HG03280 (cell line): ENCODE data around the gene ZNF23.

Experiments
- ATAC-seq: cut with Tn5 transposase; IDR thresholded peaks from one replicate; pipeline ENCODE4 v1.9.1; 2021; ENCODE audit warnings: mild to moderate bottlenecking, moderate library complexity; ENCODE audit not compliant: unreplicated experiment

Gene ZNF23

DNA sequence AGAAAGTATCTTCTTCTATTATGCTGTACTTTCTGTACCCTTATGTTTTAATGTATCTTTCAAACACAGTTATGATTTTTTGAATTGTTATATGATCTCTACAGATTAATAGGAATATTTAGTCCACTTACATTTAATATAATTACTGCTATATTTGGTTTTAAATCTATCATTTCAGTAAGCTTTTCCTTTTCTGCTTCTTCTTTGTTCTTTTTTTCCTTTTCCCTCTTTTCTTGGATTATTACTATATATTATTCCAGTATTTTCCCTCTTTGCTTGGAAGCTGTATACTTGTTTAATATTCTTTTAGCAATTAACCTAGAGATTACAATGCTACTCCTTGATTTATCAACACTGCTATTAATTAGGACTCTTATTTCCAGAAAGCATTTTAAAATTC lies 33.7 kb downstream of the ZNF23 start:
- ATAC-seq: no peak

DNA sequence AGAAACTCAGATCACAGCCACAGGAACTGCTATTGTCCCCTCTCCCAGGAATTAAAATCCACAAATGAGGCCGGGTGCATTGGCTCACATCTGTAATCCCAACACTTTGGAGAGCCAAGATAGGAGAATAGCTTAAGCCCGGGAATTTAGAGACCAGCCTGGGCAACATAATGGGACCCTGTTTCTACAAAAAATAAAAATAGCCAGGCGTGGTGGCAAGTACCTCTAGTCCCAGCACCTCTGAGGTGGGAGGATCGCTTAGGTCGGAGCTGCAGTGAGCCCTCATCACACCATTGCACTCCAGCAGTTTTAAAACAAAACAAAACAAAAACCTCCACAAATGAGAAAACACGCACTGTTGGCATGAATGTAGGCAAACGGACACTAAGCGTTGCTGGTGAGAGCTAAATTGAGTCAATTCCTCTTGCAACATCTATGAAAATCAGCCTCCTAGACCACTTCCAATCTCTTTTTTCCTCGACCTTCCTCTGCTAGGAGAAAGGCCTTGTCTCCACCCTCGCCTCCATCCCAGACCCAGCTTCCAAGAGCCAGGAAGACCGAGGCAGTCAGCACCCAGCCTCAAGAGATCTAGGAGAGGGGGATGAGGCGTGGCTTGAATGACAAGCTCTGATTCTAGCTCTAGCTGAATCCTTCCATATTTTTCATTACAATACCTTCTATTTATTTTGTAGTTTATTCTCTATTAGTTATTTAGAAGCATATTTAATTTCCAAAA lies 35.0 kb downstream of the ZNF23 start:
- no peak for ATAC-seq

DNA sequence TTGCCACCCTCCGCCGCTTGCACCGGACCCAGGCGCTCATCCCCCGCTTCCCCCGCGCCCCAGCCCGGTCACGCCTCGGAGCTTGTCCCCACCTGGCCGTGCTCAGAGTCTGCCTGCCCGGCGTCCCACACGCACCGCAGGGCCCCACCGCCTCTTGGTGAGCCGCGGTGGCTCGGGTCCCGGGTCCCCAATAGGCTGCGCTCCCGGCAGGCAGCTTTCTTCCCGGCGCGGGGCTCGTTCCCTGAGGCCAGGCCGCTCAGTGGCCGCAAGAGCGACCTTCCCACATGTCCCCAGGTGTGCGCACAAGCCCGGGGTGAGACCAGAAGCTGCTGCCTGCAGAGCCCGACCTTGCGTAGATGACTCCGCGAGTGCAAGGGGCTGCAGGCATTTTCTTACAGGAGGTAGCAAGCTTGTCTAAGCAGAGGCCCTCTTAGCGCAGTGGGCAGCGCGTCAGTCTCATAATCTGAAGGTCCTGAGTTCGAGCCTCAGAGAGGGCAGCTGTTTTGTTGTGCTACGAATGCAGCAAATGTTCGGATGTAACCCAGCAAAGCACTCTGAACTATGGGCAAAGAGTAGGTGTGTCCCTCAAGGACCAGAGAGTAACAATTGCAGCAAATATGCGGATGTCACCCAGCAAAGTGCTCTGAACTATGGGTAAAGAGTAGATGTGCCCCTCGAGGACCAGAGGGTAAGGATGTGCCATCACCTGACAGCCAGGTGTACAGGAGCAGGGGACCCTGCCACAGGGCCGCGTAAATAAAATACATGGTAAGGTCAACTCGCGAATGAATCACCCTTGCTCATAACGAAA lies 35.8 kb downstream of the ZNF23 start:
- ATAC-seq: peak; percentile 42

DNA sequence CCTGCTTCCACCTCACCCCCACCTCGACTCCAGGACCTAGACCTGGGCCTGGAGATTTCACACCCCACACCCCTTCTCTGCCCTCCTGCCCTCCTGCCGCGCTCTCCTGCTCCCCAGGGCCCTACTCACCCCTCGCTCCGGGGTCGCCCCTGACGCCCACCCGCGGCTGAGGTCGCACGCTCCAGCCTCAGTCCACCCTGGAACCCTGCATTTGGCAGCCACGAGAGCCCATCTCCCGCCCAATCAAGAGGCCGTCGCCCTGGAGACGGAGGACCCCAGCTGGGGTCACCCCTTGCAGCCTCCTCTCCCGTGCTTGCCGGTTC lies 36.3 kb downstream of the ZNF23 start:
- ATAC-seq: no peak

DNA sequence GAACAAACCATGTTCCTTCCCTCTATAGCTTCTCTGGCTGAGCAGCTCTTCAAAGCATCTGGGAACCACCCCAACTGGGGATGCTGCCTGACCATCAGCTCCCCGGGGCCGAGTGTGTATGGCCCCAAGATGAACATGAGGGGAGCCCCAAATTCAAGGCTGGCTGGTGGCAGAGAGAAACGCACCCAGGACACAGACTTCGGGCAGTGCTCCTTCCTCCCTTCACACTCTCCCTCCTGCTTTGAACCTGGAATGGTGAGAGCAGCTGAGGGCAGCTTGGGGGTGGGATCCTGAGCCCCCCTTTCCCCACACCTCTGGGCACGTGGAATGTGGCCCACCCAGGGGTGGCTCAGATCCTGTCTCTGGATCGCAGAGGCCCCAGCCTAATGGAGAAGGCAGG lies 37.4 kb downstream of the ZNF23 start:
- no peak for ATAC-seq

DNA sequence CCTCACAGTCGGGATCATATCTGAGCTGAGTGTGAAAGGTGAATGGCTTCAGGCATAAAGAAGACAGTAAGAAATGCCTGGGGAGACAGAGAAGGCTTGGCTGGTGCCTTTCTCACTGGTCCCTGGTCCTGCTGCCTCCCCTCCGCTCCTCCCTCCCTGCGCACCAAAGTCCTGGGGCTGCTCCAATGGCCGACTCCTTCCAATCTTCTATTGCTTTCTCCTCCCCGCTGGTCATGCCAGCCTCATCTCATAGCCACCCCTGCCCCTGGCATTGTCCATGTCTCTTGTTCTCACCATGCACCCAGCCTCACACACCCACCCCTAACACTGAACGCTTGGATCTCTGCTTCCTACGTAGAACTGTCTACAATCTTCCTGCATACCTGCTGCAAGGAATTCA lies 38.2 kb downstream of the ZNF23 start:
- ATAC-seq: no peak

DNA sequence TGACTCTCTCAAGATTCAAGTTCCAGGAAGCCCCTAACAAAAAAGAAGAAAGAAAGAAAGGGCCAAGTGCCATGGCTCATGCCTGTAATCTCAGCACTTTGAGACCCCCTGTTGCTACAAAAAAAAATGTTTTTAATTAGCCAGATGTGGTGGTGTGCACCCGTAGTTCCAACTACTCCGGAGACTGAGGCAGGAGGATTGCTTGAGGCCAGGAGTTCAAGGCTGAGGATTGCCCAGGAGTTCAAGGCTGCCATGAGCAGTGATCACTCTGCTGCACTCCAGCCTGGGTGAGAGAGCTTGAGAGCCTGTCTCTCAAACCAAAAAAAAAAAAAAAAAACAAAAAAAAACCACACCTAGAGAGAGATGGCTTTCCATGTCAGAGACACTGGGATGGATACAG lies 39.0 kb downstream of the ZNF23 start:
- no peak for ATAC-seq

DNA sequence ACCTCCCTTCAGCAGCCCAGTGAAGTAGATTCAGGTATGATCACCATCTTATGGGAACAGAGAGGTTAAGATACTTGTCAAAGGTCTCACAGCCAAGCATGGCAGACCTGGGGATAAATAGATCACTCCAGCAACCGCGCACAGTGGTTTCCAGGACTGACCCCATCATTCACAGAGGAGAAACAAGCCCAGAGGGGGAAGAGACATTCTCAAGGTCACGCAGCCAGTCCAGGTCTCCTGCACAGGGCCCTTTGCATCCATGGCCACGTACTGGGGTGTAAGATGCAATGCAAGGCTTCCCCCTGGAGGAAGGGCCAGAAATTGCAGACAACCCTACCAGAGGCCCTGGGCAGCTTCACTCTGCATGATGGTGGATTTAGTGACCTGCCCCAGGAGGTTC lies 40.1 kb downstream of the ZNF23 start:
- ATAC-seq: no peak

DNA sequence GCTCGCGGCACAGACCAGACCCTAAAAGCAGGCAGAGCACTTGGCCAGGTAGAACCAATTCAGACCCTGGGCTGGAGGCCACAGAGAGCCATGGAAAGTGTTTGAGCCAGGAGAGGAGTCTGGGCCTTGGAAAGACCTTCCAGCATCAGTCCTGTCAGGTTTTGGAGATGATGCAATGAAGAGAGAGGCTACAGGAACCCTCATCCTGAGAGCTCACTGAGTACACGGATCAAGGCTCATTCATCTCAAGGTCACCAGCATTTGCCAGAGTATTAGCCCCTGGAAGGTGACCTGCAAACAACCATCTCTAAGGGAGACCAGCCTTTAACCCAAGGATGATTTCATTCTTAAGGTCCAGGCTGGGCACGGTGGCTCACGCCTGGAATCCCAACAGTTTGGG lies 48.0 kb downstream of the ZNF23 start:
- no peak for ATAC-seq

DNA sequence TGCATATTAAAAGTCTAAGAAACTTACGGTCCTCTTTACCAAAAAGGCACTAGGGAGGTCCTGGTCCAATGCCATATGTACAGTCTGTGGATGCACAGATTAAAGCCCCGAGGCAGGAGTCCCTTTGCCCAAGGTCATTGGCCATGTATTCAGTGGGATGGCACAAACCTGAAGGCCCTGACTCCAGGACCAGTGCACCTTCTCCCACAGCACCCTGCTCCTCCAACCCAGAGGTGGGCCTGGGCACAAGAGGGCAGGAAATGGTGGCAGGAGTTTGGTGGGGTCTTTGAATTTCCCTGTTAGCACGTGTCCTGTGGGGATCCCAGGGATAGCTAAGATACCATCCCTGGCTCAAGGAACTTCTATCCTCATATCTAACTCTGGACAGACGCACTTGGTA lies 48.7 kb downstream of the ZNF23 start:
- ATAC-seq: no peak

DNA sequence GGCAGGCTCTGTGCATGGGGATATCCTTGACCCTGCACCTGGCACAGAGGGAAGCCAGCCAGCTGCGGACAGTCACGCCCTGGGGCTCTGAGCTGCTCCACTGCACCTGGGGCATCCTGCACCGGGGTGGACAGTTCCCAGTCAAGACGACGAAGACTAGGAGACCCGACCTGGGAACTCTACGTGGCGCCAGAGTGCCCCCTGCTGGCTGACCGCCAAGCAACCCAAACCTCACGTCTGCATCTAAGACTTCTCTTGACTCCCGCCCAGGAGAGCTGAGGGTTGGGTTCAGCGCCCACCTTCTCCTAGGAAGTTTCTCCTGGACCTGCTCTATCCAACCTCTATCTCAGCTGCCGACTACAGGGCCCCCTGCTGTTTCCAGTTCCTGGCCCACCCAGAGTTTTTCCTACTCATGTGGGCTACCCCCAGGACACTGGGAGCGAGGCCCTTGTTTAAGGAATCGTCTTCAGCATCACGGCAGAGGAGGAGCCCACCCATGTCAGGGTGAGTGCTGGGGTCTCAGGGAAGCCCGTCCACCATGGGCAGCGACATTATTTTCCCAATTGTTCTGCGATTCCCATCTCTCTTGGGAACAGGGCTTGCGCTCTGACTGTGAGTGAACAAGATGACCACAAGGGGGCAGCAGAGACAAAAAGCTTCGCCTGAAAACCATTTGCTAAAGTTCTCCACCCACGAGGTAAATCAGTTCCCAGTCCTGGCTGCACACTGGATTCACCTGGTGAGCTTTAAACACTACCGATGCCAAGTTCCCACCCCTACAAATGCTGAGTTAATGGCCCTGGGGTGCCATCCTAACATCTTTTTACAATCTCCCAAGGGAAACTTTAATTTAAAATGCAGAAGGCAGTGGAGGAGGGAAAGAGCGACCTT lies 49.5 kb downstream of the ZNF23 start:
- ATAC-seq: no peak

DNA sequence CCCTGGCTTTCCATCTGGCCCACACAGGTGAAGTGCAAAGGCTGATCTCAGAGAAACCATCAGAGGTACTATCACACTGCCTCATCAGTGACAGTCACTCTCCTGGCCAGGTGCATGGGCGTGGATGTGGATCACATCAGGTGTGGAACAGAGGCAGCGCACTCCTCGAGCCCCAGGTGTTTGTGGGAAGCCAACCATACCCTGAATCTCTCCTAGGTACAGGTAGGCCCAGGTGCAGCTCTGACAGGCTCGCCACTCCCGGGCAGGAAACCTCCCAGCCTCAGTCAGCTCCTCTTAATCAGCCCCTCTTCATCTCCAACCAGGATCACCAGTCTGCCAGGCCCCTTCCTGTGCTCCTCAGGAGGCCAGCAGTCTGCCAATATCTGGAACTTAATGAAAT lies 51.9 kb downstream of the ZNF23 start:
- no peak for ATAC-seq

DNA sequence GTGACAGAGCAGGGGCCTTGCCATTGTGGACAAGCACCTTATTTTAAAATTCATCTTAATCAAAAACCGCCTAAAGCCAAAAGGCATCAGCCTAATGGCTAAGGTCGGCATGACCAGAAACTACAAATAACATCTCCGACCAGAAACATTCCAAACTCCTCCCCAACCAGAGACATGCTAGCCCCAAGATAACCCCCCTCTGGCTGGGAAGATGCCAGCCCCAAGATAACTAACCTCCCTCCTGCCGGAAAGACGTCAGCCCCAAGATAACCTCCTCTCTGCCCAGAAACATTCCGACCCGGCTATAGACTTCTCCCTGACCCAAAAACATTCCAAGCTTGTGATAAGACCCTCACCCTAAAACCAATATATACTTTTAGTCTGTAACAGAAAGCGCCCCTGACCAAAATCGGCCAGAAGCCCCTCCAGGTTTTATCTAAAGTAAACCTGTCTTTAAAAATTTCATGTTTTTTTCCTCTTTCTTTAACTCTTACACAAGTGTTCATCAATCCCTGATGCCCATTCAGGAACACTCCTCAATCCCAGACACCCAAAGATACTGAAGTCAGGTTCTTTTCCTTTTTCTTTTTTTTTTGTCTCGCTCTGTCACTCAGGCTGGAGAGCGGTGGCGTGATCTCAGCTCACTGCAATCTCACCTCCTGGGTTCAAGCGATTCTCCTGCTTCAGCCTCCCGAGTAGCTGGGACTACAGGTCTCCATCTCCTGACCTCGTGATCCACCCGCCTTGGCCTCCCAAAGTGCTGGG lies 52.9 kb downstream of the ZNF23 start:
- no peak for ATAC-seq

DNA sequence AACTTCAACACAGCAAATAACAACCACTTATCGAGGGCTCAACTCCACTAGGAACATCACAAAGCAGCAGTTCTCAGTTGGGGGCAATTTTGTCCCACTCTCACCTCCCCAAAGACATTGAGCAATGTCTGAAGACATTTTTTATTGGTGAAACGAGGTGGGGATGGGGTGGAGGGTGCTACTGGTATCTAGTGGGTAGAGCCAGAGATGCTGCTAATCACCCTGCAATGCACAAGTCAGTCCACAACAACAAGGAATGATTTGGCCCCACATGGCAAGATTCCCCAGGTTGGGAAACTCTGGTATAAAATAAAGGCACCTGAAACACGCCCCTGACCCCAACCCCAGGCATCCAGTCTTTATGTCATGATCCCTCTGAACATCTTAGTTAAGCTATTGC lies 53.5 kb downstream of the ZNF23 start:
- no peak for ATAC-seq

DNA sequence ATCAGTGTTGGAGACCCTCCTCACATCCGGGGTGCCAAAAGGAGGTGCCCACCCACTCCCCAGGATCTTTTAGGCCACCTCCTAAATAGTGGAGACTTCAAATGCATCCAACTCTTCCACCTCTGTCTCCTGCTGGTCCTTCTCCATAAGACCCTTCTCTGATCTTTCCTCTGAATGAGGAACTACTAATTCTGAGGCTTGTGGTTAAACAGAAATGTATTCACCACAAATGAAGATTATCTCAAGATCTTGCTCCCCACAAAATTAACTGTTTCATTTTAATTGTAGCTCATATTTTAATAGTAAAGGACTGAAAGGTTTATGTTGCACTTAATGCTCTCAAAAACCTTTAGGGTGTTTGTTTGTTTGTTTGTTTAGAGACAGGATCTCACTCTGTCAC lies 54.3 kb downstream of the ZNF23 start:
- no peak for ATAC-seq

DNA sequence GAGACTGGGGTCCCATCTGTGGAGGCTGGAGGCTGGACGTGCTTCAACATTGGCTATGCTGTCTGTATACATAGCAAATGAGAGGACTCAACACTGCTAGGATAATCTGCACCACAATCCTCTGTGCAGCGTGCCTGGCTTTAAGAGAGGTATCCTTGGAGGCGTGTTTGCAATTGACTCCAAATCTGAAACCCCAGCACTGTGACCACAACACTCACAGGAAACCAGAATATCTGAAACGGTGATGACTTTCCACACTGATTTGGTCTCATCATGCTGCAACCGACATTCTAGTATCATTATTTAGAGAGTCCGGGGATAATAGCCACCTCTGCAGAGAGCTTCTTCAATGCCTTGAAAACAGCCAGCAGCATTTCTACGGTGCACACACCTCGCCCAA lies 55.3 kb downstream of the ZNF23 start:
- no peak for ATAC-seq

DNA sequence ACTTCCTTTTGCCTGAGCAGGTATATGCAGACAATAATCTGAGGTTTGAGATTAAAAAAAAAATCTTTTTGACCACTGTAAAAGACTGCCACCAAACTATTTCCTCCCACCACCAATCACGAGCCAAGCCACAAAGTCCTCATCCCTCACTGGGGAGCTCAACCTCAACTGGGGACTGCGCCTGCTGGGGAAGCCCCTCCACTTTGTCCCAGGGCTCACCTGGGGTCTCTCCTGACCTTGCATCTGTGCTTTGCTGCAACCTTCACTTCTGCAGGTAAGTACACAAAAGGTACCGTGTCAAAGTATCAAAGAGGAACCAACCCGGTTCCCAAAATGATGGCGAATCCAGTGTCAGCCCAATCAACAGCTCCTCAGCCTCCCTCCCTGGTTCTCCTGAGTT lies 55.7 kb downstream of the ZNF23 start:
- ATAC-seq: no peak

DNA sequence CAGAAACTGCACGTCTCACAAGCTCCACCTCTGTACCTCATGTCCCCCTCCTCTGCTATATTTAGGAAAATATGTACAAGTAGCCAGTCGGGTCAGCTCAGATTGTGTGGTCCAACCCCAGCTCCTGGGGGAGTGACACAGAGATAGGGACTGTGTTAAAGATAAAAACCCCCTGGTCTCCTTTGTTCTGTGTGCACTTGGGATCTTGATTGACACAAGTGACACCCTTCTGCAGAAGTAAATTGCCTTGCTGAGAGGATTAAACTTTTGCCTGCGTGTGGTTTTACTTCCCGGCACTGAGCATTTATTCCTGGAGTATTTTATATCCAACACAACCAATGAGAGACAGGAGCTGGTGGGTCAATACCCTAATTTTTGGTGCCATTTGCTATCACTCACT lies 57.7 kb downstream of the ZNF23 start:
- no peak for ATAC-seq

DNA sequence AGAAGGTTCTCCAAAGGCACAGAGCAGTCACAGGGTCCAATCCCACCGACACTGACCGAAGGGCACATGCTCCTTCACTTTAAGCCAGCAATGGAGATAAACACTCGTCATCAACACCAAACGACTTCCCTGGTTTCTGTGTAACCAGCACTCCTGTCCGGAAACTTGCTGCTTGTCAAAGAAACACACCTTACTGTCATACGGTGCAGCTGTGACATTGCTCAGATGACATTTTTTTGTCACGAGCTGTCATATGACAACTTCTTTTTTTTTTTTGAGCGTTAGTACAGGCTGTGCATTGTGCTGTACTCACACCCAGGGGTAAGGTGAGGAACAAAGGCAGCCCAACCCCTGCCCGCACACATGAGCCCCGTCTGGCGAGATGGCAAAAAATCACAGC lies 59.4 kb downstream of the ZNF23 start:
- ATAC-seq: no peak

DNA sequence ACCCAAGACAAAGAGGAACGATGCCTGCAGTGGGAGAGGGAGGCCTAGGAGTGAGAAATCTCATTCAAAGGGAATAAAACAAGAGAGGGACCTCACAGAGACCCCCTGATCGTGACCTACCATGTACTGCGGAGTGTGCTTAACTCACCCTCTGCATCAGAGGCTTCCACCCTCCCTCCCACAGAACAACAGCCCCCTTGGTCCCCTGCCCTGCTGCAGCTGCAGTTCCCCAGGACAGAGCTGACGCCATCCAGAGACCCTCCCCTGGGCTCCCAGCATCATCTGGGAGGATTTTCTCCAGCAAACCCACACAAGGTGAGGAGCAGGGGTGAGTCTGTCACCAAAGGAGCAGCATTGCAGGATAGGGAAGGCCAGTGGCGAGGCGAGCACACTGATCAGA lies 60.0 kb downstream of the ZNF23 start:
- no peak for ATAC-seq
